HepG2 (cell line): ENCODE measurements around the gene ABCB6. TPM values are rescaled to one million over a fixed set of nuclear protein-coding genes. Genes with fewer than 3 reads are reported as not detected.

Source experiments
- ATAC-seq: fragments of 200-7000 bp; cut with Tn5 transposase; 3 replicates; pipeline ENCODE4 v1.9.1; 2020; ENCODE audit warnings: mild to moderate bottlenecking, moderate library complexity
- BruUV-seq: library from RNA; stranded (reverse); fragments of 400-500 nt; replicated peaks from 2 replicates; lab custom pipeline; 2021; lab: Mats Ljungman, UMichigan
- CTCF ChIA-PET: fragments of 300-600 bp; formaldehyde crosslinking; extraction: SDS; loops from one replicate; lab custom pipeline; 2021; ENCODE audit warnings: low total read pairs, inconsistent platforms, low intra/inter-chr PET ratio; lab: Yijun Ruan, JAX
- POLR2A ChIA-PET: fragments of 350-600 bp; sonication (Branson Sonifier 250); formaldehyde crosslinking; loops from one replicate; lab custom pipeline; 2020; ENCODE audit warnings: antibody characterized with exemption, inconsistent platforms; lab: Yijun Ruan, JAX
- DNase-seq: peaks from one replicate; pipeline ENCODE4 v3.0.0-alpha.2; 2015; ENCODE audit warnings: low spot score
- FAIRE-seq: peaks from 3 replicates; lab custom pipeline; 2011; peaks lifted over from hg19 to GRCh38; lab: Jason Lieb, UNC
- H2AFZ ChIP-seq: one replicate; pipeline ENCODE4 v1.6.1; 2011; ENCODE audit warnings: low read length, inconsistent platforms
- H3K27ac ChIP-seq: fragments of 300-600 bp; 3 replicates; pipeline ENCODE4 v1.8.0; 2011; ENCODE audit warnings: mixed run types, mild to moderate bottlenecking, mixed read lengths, low read length, inconsistent platforms; ENCODE audit not compliant: insufficient read depth; ENCODE audit errors: extremely low read length
- H3K27me3 ChIP-seq, 2 experiments: fragments of 200-600 bp in 1 of 2; 2 replicates in 1 of 2; 3 replicates in 1 of 2; pipeline versions ENCODE4 v1.6.0 to v1.8.0; 2011; ENCODE audit warnings: low read length in 2 of 2, mild to moderate bottlenecking in 2 of 2, moderate library complexity in 2 of 2, inconsistent platforms in 1 of 2; ENCODE audit not compliant: insufficient read depth in 2 of 2, control insufficient read depth in 1 of 2
- H3K36me3 ChIP-seq, 2 experiments: fragments of 200-600 bp in 1 of 2; replicated peaks in 1 of 2; 2 replicates in 1 of 2; 3 replicates in 1 of 2; pipeline versions ENCODE4 v1.5.1 to v1.8.0; 2011; ENCODE audit warnings: low read length in 2 of 2, inconsistent platforms in 1 of 2; ENCODE audit not compliant: insufficient read depth in 2 of 2, control insufficient read depth in 1 of 2
- H3K4me1 ChIP-seq: 2 replicates; pipeline ENCODE4 v1.5.1; 2012; ENCODE audit warnings: low read length, inconsistent platforms; ENCODE audit not compliant: insufficient read depth
- H3K4me2 ChIP-seq: 2 replicates; pipeline ENCODE4 v1.6.0; 2011; ENCODE audit warnings: low read depth, low read length, inconsistent platforms
- H3K4me3 ChIP-seq, 3 experiments: fragments of 200-600 bp in 1 of 3; sonication (generic), shearing (Covaris generic) in 1 of 3; replicated peaks in 1 of 3; 2 replicates each; pipeline ENCODE4 v1.5.1; 2011 to 2016; ENCODE audit warnings: low read length in 3 of 3, inconsistent platforms in 2 of 3, low read depth in 2 of 3, mild to moderate bottlenecking in 2 of 3, control low read depth in 1 of 3, mixed read lengths in 1 of 3; ENCODE audit not compliant: insufficient read depth in 1 of 3
- H3K79me2 ChIP-seq: one replicate; pipeline ENCODE4 v1.6.1; 2011; ENCODE audit warnings: low read length, inconsistent platforms; ENCODE audit not compliant: insufficient read depth
- H3K9ac ChIP-seq: 2 replicates; pipeline ENCODE4 v1.6.0; 2011; ENCODE audit warnings: mild to moderate bottlenecking, low read depth, low read length, inconsistent platforms; ENCODE audit not compliant: insufficient read depth
- H3K9me3 ChIP-seq: 2 replicates; pipeline ENCODE4 v1.5.1; 2012; ENCODE audit warnings: mild to moderate bottlenecking, low read length
- H4K20me1 ChIP-seq: 2 replicates; pipeline ENCODE4 v1.6.0; 2011; ENCODE audit warnings: inconsistent platforms, mild to moderate bottlenecking, low read length, moderate library complexity; ENCODE audit not compliant: insufficient read depth
- CBFB ChIP-seq: sonication (generic); formaldehyde crosslinking; IDR thresholded peaks from 2 replicates; pipeline ENCODE4 v1.4.0; 2020; ENCODE audit warnings: missing genetic modification reagents
- FOXK1 ChIP-seq: sonication (generic); formaldehyde crosslinking; IDR thresholded peaks from 2 replicates; pipeline ENCODE4 v1.4.0; 2020; ENCODE audit warnings: low read depth, missing genetic modification reagents, borderline replicate concordance
- FOXO4 ChIP-seq: sonication (generic); formaldehyde crosslinking; conservative IDR thresholded peaks from 2 replicates; pipeline ENCODE4 v1.8.1; 2023; ENCODE audit warnings: missing genetic modification reagents
- HIVEP1 ChIP-seq: sonication (generic); formaldehyde crosslinking; IDR thresholded peaks from 2 replicates; pipeline ENCODE4 v1.4.0; 2020; ENCODE audit warnings: mild to moderate bottlenecking, missing genetic modification reagents
- PCBP2 ChIP-seq: fragments of 200-400 bp; formaldehyde crosslinking; optimal IDR thresholded peaks from 2 replicates; pipeline ENCODE3; 2018; ENCODE audit warnings: low read length, low read depth; ENCODE audit not compliant: poor library complexity, severe bottlenecking
- POGK ChIP-seq: sonication (generic); formaldehyde crosslinking; conservative IDR thresholded peaks from 2 replicates; pipeline ENCODE4 v1.8.0; 2022; ENCODE audit warnings: mild to moderate bottlenecking, moderate library complexity, missing genetic modification reagents
- ZNF253 ChIP-seq: sonication (generic); formaldehyde crosslinking; IDR thresholded peaks from 2 replicates; pipeline ENCODE4 v1.8.0; 2022; ENCODE audit warnings: mild to moderate bottlenecking, missing genetic modification reagents, borderline replicate concordance
- ZNF317 ChIP-seq: sonication (generic); formaldehyde crosslinking; IDR thresholded peaks from 2 replicates; pipeline ENCODE4 v1.5.0; 2020; ENCODE audit warnings: mild to moderate bottlenecking, missing genetic modification reagents
- ZNF607 ChIP-seq: sonication (generic); formaldehyde crosslinking; IDR thresholded peaks from 2 replicates; pipeline ENCODE4 v1.5.1; 2020; ENCODE audit warnings: missing genetic modification reagents, mild to moderate bottlenecking, borderline replicate concordance
- ZUFSP ChIP-seq: sonication (generic); formaldehyde crosslinking; IDR thresholded peaks from 2 replicates; pipeline ENCODE4 v1.9.0; 2021; ENCODE audit warnings: missing genetic modification reagents, mild to moderate bottlenecking, borderline replicate concordance
- WGBS: methylation state at CpG from one replicate; pipeline ENCODE4 v1.1.6; 2017; ENCODE audit warnings: low lambda C conversion rate; 5-methylcytosine and 5-hydroxymethylcytosine counted together
- in situ Hi-C: cut with HindIII; loops from 2 replicates; pipeline ENCODE4 v1.10.0; 2017; ENCODE audit warnings: low pct_unique_long_range_greater_than_20kb; ENCODE audit not compliant: extremely low pct_ligation_motif_present
- intact Hi-C: fragments of 100-400 bp; cut with micrococcal nuclease; formaldehyde crosslinking; loops from one replicate; pipeline ENCODE4 v1.10.0; 2022; ENCODE audit not compliant: unreplicated experiment
- polyA plus RNA-seq, 8 experiments: library from polyadenylated mRNA; depleted of rRNA in 3 of 8; stranded (reverse) in 7 of 8; unstranded in 1 of 8; fragments of >200 nt; fragmentation: Illumina TruSeq in 4 of 8; extraction: Trizol in 4 of 8; gene quantifications; 2 replicates each; pipeline versions ENCODE4 v1.2.1 to v1.2.3, GENCODE V29; 2011 to 2016; ENCODE audit warnings: low read depth in 4 of 8, missing spikeins in 1 of 8, mixed read lengths in 1 of 8; ENCODE audit not compliant: insufficient read depth in 1 of 8
- total RNA-seq, 5 experiments: library from RNA; depleted of rRNA; stranded (reverse); fragments of >200 nt; fragmentation: Illumina TruSeq; extraction: Trizol; gene quantifications; 2 replicates each; pipeline ENCODE4 v1.2.3, GENCODE V29; 2016; ENCODE audit warnings: low read depth in 1 of 5

Gene ABCB6
- total and polyA plus RNA-seq, 2 of the 13 experiments (the other 11 are each of a cell fraction or from before 2014, with no cell fraction given) = 91.1 to 137 TPM

- no TSS peak for BruUV-seq
- POLR2A ChIA-PET = interaction anchor here (1.0 to 6.6 kb wide), 18 partner anchors 10 to 158 kb away, joined by 3 to 80 read pairs (median 8); partner anchors contain the start of genes ABCB6, CNPPD1, DNAJB2 and DNPEP
- CTCF ChIA-PET = interaction anchor here (1.2 to 2.3 kb wide), 2 partner anchors 65 to 70 kb away, joined by 3 to 15 read pairs; no protein-coding TSS in a partner anchor
- H3K4me2 ChIP-seq = peak within 1 kb of the TSS; percentile 91
- peaks cover 51% of the 10 kb centered on the region for H3K79me2 ChIP-seq
- H3K4me3 ChIP-seq = peak within 1 kb of the TSS; percentile 91 to 93 (median 93)
- peak; percentile 94 for ATAC-seq
- peak within 1 kb of the TSS; percentile 91 for H3K9ac ChIP-seq
- no peak within 1 kb of the TSS for H2AFZ ChIP-seq
- H3K27ac ChIP-seq = peak within 1 kb of the TSS; percentile 81
- intact Hi-C loops = loop anchor here (1.0 kb wide), 5 partner anchors 11 to 66 kb away; partner anchors contain the start of genes ABCB6, GLB1L, STK16 and ZFAND2B
- H3K36me3 ChIP-seq = peaks cover 31 to 55% of the 10 kb centered on the region in 2 experiments
- under 1% methylated on average over 49 of the region's 80 CpGs for WGBS
- no peaks in the 10 kb centered on the region; a peak in 1 of 5 replicates for H3K27me3 ChIP-seq
- DNase-seq = peak; percentile 99
- no peaks in the 10 kb centered on the region for H3K9me3 ChIP-seq
- H3K4me1 ChIP-seq = peaks cover 39% of the 10 kb centered on the region
- FAIRE-seq = peak; percentile 96
- H4K20me1 ChIP-seq = no peaks in the 10 kb centered on the region
- in situ Hi-C loops = no loop called here
- TF ChIP-seq ZNF317 = peak; percentile 70; the same call in 1 of the 2 replicates
- peak; percentile 85 for TF ChIP-seq HIVEP1 (CRISPR knock-in tag)
- 0 out of 2 replicates have a peak, but pooled peaks have one; percentile 51 for TF ChIP-seq ZNF253
- peak; percentile 71 for TF ChIP-seq POGK (CRISPR knock-in tag)
- no peak for TF ChIP-seq FOXO4
- TF ChIP-seq FOXK1 = peak; percentile 97
- no peak for TF ChIP-seq PCBP2
- peak; percentile 38 for TF ChIP-seq CBFB
- no peak; the same call in 1 of the 2 replicates for TF ChIP-seq ZNF607 (CRISPR knock-in tag)
- TF ChIP-seq ZUFSP = no peak
Measured at GRCh38 chr2:219229305-219230058, 10.7 kb upstream of the ABCB6 start, which contains the start of the genes ANKZF1 and ATG9A. ANKZF1 (plus strand) TSS chr2:219229806; CDS start chr2:219230258, 452 bp downstream. ATG9A (minus strand) TSS chr2:219229636; CDS start chr2:219228024, 1,612 bp downstream.
